Panc1 (cell line): ENCODE results near the gene WARS2. TPM values are rescaled to one million over a fixed set of nuclear protein-coding genes. Genes with fewer than 3 reads are reported as not detected.

Source experiments
- ATAC-seq: fragments of 200-7000 bp; cut with Tn5 transposase; 2 replicates; pipeline ENCODE4 v1.9.1; 2020; ENCODE audit warnings: mild to moderate bottlenecking, moderate library complexity
- BruUV-seq: library from RNA; stranded (reverse); fragments of 400-500 nt; replicated peaks from 2 replicates; lab custom pipeline; 2021; lab: Mats Ljungman, UMichigan
- CTCF ChIA-PET: fragments of 300-600 bp; sonication (Branson Sonifier 250); formaldehyde crosslinking; loops from one replicate; lab custom pipeline; 2022; ENCODE audit warnings: antibody characterized with exemption; lab: Charles Lee
- POLR2A ChIA-PET: fragments of 300-600 bp; sonication (Branson Sonifier 250); formaldehyde crosslinking; loops from one replicate; lab custom pipeline; 2022; ENCODE audit warnings: antibody characterized with exemption; lab: Charles Lee
- DNase-seq: peaks from one replicate; pipeline ENCODE4 v3.0.0-alpha.2; 2010; ENCODE audit warnings: low read depth, low spot score
- H3K27ac ChIP-seq: 2 replicates; pipeline ENCODE4 v1.5.1; 2011; ENCODE audit warnings: mild to moderate bottlenecking, low read length, inconsistent platforms
- H3K27me3 ChIP-seq: fragments of 200-500 bp; sonication (Bioruptor generic); 2 replicates; pipeline ENCODE4 v1.6.0; 2014; ENCODE audit warnings: low read length, inconsistent platforms; ENCODE audit not compliant: control insufficient read depth, insufficient read depth
- H3K36me3 ChIP-seq: fragments of 200-500 bp; sonication (Bioruptor generic); 2 replicates; pipeline ENCODE4 v1.5.1; 2014; ENCODE audit warnings: inconsistent platforms, mild to moderate bottlenecking, low read length, moderate library complexity; ENCODE audit not compliant: control insufficient read depth, insufficient read depth
- H3K4me1 ChIP-seq: 2 replicates; pipeline ENCODE4 v1.5.1; 2011; ENCODE audit warnings: inconsistent platforms, mild to moderate bottlenecking, low read length, moderate library complexity; ENCODE audit not compliant: control insufficient read depth, insufficient read depth
- H3K4me3 ChIP-seq, 2 experiments: 2 replicates each; pipeline ENCODE4 v1.5.1; 2011 to 2012; ENCODE audit warnings: low read depth in 2 of 2, low read length in 2 of 2, mild to moderate bottlenecking in 2 of 2, inconsistent platforms in 1 of 2, moderate library complexity in 1 of 2
- H3K9me3 ChIP-seq: fragments of 200-500 bp; sonication (Bioruptor generic); 2 replicates; pipeline ENCODE4 v1.5.1; 2014; ENCODE audit warnings: low read depth, mild to moderate bottlenecking, inconsistent platforms, low read length, moderate library complexity; ENCODE audit not compliant: control insufficient read depth, insufficient read depth
- CTCF ChIP-seq: fragments of 450-650 bp; IDR thresholded peaks from 2 replicates; pipeline ENCODE4 v1.5.1; 2017; ENCODE audit warnings: mild to moderate bottlenecking
- POLR2AphosphoS5 ChIP-seq: IDR thresholded peaks from 2 replicates; pipeline ENCODE4 v1.6.1; 2012; ENCODE audit warnings: mild to moderate bottlenecking, low read depth, low read length, moderate library complexity
- SIN3A ChIP-seq: IDR thresholded peaks from 2 replicates; pipeline ENCODE4 v1.6.1; 2012; ENCODE audit warnings: low read depth, mild to moderate bottlenecking, low read length, moderate library complexity, borderline replicate concordance; ENCODE audit not compliant: insufficient read depth
- TCF7L2 ChIP-seq: IDR thresholded peaks from 2 replicates; pipeline ENCODE4 v1.6.1; 2011; ENCODE audit warnings: mild to moderate bottlenecking, low read depth, low read length, inconsistent platforms
- in situ Hi-C: cut with HindIII; loops from 2 replicates; pipeline ENCODE4 v1.10.0; 2016; ENCODE audit warnings: low sequenced_read_pairs, low pct_unique_long_range_greater_than_20kb
- intact Hi-C: fragments of 100-400 bp; cut with micrococcal nuclease; formaldehyde crosslinking; loops from one replicate; pipeline ENCODE4 v1.10.0; 2022; ENCODE audit not compliant: unreplicated experiment
- total RNA-seq: library from RNA; stranded (reverse); gene quantifications from one replicate; pipeline ENCODE4 v1.2.1, GENCODE V29; 2021; ENCODE audit not compliant: unreplicated experiment
- TF ChIP-seq, protein P1 (sequence below), 2 experiments: IDR thresholded peaks; 2 replicates each; pipeline ENCODE4 v1.6.1; 2011 to 2012; ENCODE audit warnings: low read depth in 2 of 2, control low read depth in 1 of 2, low read length in 1 of 2, mild to moderate bottlenecking in 1 of 2, moderate library complexity in 1 of 2; ENCODE audit not compliant: insufficient read depth in 1 of 2

Gene WARS2
- total RNA-seq, 1 experiment from 2014 or later: 6.6 TPM

DNA sequence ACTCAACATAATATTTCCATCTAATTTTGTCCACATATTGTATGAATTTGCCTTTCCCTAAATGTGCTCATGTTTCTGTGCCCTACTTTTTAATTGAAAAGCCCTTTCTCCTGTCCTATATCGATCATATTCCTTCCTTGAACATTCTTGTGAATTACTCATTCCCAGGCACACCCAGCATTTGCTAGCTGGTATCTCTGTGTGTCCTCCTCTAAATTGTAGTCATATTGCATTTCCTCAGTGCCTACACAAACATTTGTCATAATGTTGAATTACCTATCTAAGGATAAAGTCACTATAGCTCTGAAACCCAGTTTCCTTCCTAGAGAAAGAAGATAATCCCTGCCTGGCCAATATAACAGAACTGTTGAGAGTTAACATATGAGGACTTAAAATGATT lies 112.7 kb downstream of the WARS2 start:
- ATAC-seq (no peak), DNase-seq (no peak)
- no TSS peak for BruUV-seq
- H3K4me3 ChIP-seq: no peak overlapping the region
- H3K9me3 ChIP-seq: no peaks in the 10 kb centered on the region
- ChIA-PET CTCF (no interaction called here), POLR2A (no interaction called here)
- no peak for TF ChIP-seq CTCF
- no peak for TF ChIP-seq POLR2AphosphoS5
- no peak for TF ChIP-seq SIN3A
- TF ChIP-seq, protein P1, sequence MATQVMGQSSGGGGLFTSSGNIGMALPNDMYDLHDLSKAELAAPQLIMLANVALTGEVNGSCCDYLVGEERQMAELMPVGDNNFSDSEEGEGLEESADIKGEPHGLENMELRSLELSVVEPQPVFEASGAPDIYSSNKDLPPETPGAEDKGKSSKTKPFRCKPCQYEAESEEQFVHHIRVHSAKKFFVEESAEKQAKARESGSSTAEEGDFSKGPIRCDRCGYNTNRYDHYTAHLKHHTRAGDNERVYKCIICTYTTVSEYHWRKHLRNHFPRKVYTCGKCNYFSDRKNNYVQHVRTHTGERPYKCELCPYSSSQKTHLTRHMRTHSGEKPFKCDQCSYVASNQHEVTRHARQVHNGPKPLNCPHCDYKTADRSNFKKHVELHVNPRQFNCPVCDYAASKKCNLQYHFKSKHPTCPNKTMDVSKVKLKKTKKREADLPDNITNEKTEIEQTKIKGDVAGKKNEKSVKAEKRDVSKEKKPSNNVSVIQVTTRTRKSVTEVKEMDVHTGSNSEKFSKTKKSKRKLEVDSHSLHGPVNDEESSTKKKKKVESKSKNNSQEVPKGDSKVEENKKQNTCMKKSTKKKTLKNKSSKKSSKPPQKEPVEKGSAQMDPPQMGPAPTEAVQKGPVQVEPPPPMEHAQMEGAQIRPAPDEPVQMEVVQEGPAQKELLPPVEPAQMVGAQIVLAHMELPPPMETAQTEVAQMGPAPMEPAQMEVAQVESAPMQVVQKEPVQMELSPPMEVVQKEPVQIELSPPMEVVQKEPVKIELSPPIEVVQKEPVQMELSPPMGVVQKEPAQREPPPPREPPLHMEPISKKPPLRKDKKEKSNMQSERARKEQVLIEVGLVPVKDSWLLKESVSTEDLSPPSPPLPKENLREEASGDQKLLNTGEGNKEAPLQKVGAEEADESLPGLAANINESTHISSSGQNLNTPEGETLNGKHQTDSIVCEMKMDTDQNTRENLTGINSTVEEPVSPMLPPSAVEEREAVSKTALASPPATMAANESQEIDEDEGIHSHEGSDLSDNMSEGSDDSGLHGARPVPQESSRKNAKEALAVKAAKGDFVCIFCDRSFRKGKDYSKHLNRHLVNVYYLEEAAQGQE (IDR thresholded peaks at IDR 0.05; ENCODE audit: insufficient read depth in 1 of 2, low read depth in 2 of 2, low read length in 1 of 2): no peak
- no peak for TF ChIP-seq TCF7L2
- in situ Hi-C loops: no loop called here
- intact Hi-C loops: no loop called here
- H3K4me1 ChIP-seq: no peaks in the 10 kb centered on the region
- H3K36me3 ChIP-seq: no peaks in the 10 kb centered on the region
- H3K27ac ChIP-seq: no peak overlapping the region
- H3K27me3 ChIP-seq: no peaks in the 10 kb centered on the region

GRCh38 chr1:119026956-119027355 lies 113.5 kb downstream of the WARS2 start:
- no peaks in the 10 kb centered on the region for H3K36me3 ChIP-seq
- intact Hi-C loops (no loop called here), in situ Hi-C loops (no loop called here)
- H3K9me3 ChIP-seq: no peaks in the 10 kb centered on the region
- CTCF ChIA-PET: no interaction called here
- TF ChIP-seq SIN3A (no peak), TCF7L2 (no peak), POLR2AphosphoS5 (no peak), CTCF (no peak)
- TF ChIP-seq, protein P1 (IDR thresholded peaks at IDR 0.05; ENCODE audit: insufficient read depth in 1 of 2, low read depth in 2 of 2, low read length in 1 of 2): no peak
- no TSS peak for BruUV-seq
- H3K27ac ChIP-seq: no peak overlapping the region
- H3K4me3 ChIP-seq: no peak overlapping the region
- POLR2A ChIA-PET: no interaction called here
- no peak for DNase-seq
- ATAC-seq: no peak
- no peaks in the 10 kb centered on the region for H3K4me1 ChIP-seq
- H3K27me3 ChIP-seq: no peaks in the 10 kb centered on the region
